Measurements from ENCODE around the gene TBX6.

TBX6 gene

GRCh38 chr16:30112197-30113030 is 20.7 kb upstream of the TBX6 start:
- Histone ChIP-seq H3K4me3 (ENCODE audit: low read depth, low read length) (no peak overlapping the region), H3K4me1 (ENCODE audit: control insufficient read depth, insufficient read depth, low read length) (no peaks in the 10 kb centered on the region), H3K27me3 (ENCODE audit: control insufficient read depth, insufficient read depth, low read length) (no peaks in the 10 kb centered on the region), H3K9me3 (ENCODE audit: control insufficient read depth, insufficient read depth, low read length) (no peaks in the 10 kb centered on the region), H3K36me3 (ENCODE audit: control insufficient read depth, insufficient read depth, low read length) (peaks cover 3% of the 10 kb centered on the region), H3K9ac (ENCODE audit: low read depth, low read length) (no peak overlapping the region)

DNA sequence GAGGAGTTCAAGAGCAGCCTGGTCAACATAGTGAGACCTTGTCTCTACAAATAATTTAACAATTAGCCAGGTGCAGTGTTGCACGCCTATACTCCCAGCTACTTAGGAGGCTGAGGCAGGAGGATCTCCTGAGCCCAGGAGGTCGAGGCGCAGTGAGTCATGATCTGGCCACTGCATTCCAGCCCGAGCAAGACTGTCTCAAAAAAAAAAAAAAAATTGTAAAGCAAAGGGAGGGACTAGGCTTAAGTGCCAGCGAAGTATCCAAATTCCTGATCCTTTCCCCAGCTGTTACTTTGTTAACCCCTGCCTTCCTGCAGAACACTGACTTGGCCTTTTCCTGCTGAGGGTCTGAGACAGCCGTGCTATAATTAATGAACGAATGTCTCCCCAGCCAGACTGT is 18.9 kb upstream of the TBX6 start:
- H3K4me3 ChIP-seq (ENCODE audit: low read depth, low read length), result no peak overlapping the region
- H3K9me3 ChIP-seq (ENCODE audit: control insufficient read depth, insufficient read depth, low read length), result no peaks in the 10 kb centered on the region
- H3K36me3 ChIP-seq (ENCODE audit: control insufficient read depth, insufficient read depth, low read length), result no peaks in the 10 kb centered on the region
- H3K4me1 ChIP-seq (ENCODE audit: control insufficient read depth, insufficient read depth, low read length), result no peaks in the 10 kb centered on the region
- no peaks in the 10 kb centered on the region for H3K27me3 ChIP-seq (ENCODE audit: control insufficient read depth, insufficient read depth, low read length)
- no peak overlapping the region for H3K9ac ChIP-seq (ENCODE audit: low read depth, low read length)

DNA sequence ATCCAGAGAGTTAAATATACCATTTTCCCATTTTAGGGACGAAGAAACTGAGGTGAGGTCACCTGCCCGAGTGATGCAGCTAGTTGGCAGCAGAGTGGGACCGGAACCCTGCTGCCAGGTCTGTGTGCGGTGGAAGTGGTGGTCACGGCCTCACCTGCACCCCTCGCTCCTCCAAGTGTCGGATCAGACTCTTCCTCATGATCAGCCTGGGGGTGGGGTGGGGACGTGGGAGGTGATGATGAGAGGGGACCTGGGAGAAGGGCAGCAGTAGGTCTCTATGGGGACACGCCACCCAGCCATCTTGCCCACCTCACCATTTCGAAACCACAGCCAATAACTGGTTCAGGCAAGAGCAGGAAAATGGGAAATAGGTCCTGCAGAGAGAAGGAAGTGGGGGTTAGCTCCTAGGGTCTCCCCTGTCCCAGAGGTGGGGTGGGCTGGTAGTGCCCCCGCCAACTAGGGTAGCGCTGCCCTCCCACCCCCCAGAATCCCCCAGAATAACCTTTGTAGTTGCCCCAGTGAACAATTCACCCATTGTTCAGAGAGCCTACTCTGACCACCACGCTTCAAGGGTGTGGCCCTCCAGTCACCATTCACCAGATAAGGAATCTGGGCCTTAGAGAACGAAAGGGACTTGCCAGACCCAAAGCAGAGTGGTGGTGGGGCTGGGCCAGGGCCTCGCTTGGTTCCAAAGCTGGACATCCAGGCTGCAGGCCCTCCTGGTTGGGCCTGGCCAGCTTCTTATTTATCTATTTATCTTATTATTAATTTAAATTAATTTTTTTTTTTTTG is 16.5 kb upstream of the TBX6 start:
- no peak overlapping the region for H3K9ac ChIP-seq (ENCODE audit: low read depth, low read length)
- peaks cover 3% of the 10 kb centered on the region for H3K36me3 ChIP-seq (ENCODE audit: control insufficient read depth, insufficient read depth, low read length)
- no peaks in the 10 kb centered on the region for H3K9me3 ChIP-seq (ENCODE audit: control insufficient read depth, insufficient read depth, low read length)
- H3K4me3 ChIP-seq (ENCODE audit: low read depth, low read length), result no peak overlapping the region
- no peaks in the 10 kb centered on the region for H3K27me3 ChIP-seq (ENCODE audit: control insufficient read depth, insufficient read depth, low read length)
- no peaks in the 10 kb centered on the region for H3K4me1 ChIP-seq (ENCODE audit: control insufficient read depth, insufficient read depth, low read length)

GRCh38 chr16:30104492-30104891 is 12.8 kb upstream of the TBX6 start:
- Histone ChIP-seq H3K4me1 (ENCODE audit: control insufficient read depth, insufficient read depth, low read length) (no peaks in the 10 kb centered on the region), H3K27me3 (ENCODE audit: control insufficient read depth, insufficient read depth, low read length) (no peaks in the 10 kb centered on the region), H3K4me3 (ENCODE audit: low read depth, low read length) (no peak overlapping the region), H3K36me3 (ENCODE audit: control insufficient read depth, insufficient read depth, low read length) (peaks cover 3% of the 10 kb centered on the region), H3K9me3 (ENCODE audit: control insufficient read depth, insufficient read depth, low read length) (no peaks in the 10 kb centered on the region), H3K9ac (ENCODE audit: low read depth, low read length) (no peak overlapping the region)

GRCh38 chr16:30104090-30104489 is 12.4 kb upstream of the TBX6 start:
- Histone ChIP-seq H3K36me3 (ENCODE audit: control insufficient read depth, insufficient read depth, low read length) (peaks cover 3% of the 10 kb centered on the region), H3K4me3 (ENCODE audit: low read depth, low read length) (no peak overlapping the region), H3K9ac (ENCODE audit: low read depth, low read length) (no peak overlapping the region), H3K4me1 (ENCODE audit: control insufficient read depth, insufficient read depth, low read length) (no peaks in the 10 kb centered on the region), H3K9me3 (ENCODE audit: control insufficient read depth, insufficient read depth, low read length) (no peaks in the 10 kb centered on the region), H3K27me3 (ENCODE audit: control insufficient read depth, insufficient read depth, low read length) (no peaks in the 10 kb centered on the region)

DNA sequence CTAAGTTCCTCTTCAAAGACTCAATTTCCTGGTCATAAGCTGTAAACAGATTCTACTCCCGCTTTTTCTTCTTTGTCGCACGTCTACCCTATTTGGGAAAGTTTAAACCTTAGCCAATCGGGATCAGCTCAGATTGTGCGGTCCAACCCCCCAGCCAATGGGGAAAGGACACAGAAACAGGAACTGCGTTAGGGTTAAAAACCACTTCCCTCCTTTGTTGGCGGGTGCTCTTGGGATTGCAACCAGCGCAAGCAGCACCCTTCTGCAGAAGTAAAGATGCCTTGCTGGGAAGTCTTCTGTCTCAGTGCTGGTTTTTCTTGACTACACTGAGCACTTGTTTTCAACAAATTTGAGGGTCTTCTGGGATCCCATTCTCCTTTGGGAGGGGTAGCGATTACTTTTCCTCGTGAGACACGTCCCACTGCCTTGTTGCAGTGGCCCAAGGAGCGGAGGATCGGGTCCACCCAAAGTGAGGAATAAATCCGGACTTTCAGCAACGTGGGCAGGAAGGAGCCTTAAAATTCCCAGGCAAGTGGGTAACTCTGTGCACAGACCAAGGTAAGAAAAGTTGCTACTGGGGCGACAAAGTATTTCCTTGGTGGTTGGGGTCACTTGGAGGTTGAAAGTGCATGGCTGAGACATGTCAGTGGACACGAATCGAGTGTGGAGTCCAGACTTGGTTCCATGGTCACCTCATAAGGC is 5.3 kb upstream of the TBX6 start:
- H3K4me1 ChIP-seq (ENCODE audit: control insufficient read depth, insufficient read depth, low read length), result no peaks in the 10 kb centered on the region
- no peak overlapping the region for H3K9ac ChIP-seq (ENCODE audit: low read depth, low read length)
- H3K4me3 ChIP-seq (ENCODE audit: low read depth, low read length), result peak overlapping the region; percentile 67
- H3K27me3 ChIP-seq (ENCODE audit: control insufficient read depth, insufficient read depth, low read length), result no peaks in the 10 kb centered on the region
- peaks cover 13% of the 10 kb centered on the region for H3K9me3 ChIP-seq (ENCODE audit: control insufficient read depth, insufficient read depth, low read length)
- no peaks in the 10 kb centered on the region for H3K36me3 ChIP-seq (ENCODE audit: control insufficient read depth, insufficient read depth, low read length)

DNA sequence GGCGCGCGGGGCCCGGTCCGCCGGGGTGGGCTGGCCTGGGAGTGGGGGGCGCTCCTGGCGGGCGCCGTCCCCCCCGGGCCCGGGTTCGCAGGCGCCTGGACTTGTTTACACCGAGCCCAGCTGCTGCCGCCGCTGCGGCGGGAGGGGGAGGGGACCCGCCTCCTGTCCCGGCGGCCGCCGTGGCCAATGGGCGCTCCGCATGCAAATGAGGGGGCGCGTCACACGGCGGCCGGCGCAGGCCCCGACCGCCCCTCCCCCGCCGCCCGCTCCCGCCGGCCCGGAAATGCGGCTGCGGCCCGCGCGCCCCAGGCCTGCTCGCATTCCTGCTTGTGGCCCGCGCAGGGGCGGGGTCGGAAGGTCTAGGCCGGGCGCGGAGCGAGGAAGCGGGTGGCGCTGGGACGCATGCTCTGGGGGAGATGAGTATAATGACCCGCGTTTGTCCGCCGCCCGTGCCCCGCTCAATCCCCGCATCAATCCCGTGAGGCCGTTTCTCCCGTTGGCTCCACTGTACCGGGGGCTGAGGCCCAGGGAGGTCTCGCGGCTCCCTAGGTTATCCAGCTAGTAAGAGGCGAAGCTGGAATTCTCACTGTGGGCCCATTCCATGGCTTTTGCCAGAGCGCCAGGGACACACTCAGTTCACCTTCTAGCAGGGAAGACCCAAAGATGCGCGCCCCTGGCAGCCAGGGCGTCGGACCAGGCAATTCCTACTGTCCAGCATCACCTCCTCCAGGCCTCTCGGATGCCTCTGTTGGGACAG is 4.6 kb upstream of the TBX6 start, which contains the start of gene YPEL3:
Gene YPEL3, minus strand, starts transcription at position 109 of the 757 bp plus-strand sequence. CDS start 731 bp downstream, outside the sequence.
- Histone ChIP-seq H3K27me3 (ENCODE audit: control insufficient read depth, insufficient read depth, low read length) (no peaks in the 10 kb centered on the region), H3K4me3 (ENCODE audit: low read depth, low read length) (peak within 1 kb of the TSS; percentile 67), H3K9ac (ENCODE audit: low read depth, low read length) (peak within 1 kb of the TSS; percentile 54), H3K36me3 (ENCODE audit: control insufficient read depth, insufficient read depth, low read length) (no peaks in the 10 kb centered on the region), H3K4me1 (ENCODE audit: control insufficient read depth, insufficient read depth, low read length) (no peaks in the 10 kb centered on the region), H3K9me3 (ENCODE audit: control insufficient read depth, insufficient read depth, low read length) (peaks cover 13% of the 10 kb centered on the region)

DNA sequence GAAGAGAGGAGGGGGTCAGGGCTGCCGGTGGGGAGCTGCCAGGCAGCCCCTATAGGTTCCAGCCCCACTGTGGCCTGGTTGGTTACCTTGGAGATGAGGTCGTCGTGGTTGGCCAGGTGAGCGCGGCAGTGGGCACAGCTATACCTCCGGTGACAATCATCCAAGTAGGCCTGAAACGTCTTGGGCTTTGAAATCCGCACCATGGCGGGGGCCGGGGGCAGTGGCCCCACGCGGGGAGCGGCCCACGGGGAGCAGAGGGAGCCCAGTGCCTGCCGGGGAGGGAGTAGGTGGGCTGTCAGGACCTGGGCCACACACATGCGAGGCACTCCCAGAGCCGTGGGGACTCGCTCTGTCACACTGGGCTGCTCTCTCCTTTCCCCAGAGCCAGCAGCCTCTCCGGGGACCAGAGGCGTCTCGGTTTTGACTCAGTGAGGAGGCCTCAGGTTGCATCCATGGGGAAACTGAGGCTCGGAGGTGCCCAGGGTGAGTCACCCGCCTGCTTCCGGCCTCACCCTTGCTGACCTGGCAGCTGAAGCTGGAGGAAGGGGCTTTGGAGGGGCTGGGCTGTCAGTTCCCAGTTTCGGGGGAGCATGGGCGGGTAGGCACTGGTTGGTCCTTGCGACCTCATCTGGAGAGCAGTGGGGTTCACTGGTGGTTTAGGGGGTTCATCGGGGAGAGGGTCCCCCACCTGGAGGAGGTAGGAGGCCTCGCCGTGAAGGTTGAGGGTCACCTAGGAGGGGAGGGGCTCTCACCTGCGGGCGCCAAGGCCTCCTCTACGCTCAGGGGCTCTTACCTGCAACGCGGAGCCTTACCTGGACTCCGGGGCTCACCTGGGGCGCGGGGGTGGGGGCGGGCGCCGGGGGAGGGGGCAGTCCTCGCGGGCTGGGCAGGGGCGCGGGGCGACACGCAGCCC is 3.7 kb upstream of the TBX6 start:
- Histone ChIP-seq H3K4me3 (ENCODE audit: low read depth, low read length) (peak overlapping the region; percentile 53), H3K36me3 (ENCODE audit: control insufficient read depth, insufficient read depth, low read length) (no peaks in the 10 kb centered on the region), H3K4me1 (ENCODE audit: control insufficient read depth, insufficient read depth, low read length) (no peaks in the 10 kb centered on the region), H3K9me3 (ENCODE audit: control insufficient read depth, insufficient read depth, low read length) (peaks cover 13% of the 10 kb centered on the region), H3K9ac (ENCODE audit: low read depth, low read length) (peak overlapping the region; percentile 54), H3K27me3 (ENCODE audit: control insufficient read depth, insufficient read depth, low read length) (no peaks in the 10 kb centered on the region)

GRCh38 chr16:30094541-30095165 is 2.9 kb upstream of the TBX6 start:
- peaks cover 13% of the 10 kb centered on the region for H3K9me3 ChIP-seq (ENCODE audit: control insufficient read depth, insufficient read depth, low read length)
- H3K4me1 ChIP-seq (ENCODE audit: control insufficient read depth, insufficient read depth, low read length), result no peaks in the 10 kb centered on the region
- no peak overlapping the region for H3K4me3 ChIP-seq (ENCODE audit: low read depth, low read length)
- H3K27me3 ChIP-seq (ENCODE audit: control insufficient read depth, insufficient read depth, low read length), result no peaks in the 10 kb centered on the region
- no peaks in the 10 kb centered on the region for H3K36me3 ChIP-seq (ENCODE audit: control insufficient read depth, insufficient read depth, low read length)
- H3K9ac ChIP-seq (ENCODE audit: low read depth, low read length), result no peak overlapping the region

GRCh38 chr16:30092373-30093010 is 768 bp upstream of the TBX6 start:
- Histone ChIP-seq H3K9ac (ENCODE audit: low read depth, low read length) (peak overlapping the region; percentile 61), H3K9me3 (ENCODE audit: control insufficient read depth, insufficient read depth, low read length) (peaks cover 9% of the 10 kb centered on the region), H3K4me3 (ENCODE audit: low read depth, low read length) (peak overlapping the region; percentile 67), H3K4me1 (ENCODE audit: control insufficient read depth, insufficient read depth, low read length) (no peaks in the 10 kb centered on the region), H3K27me3 (ENCODE audit: control insufficient read depth, insufficient read depth, low read length) (no peaks in the 10 kb centered on the region), H3K36me3 (ENCODE audit: control insufficient read depth, insufficient read depth, low read length) (no peaks in the 10 kb centered on the region)
